Right lobe of liver (tissue), 4 donors: ENCODE data around the gene NOS3.

ENCODE experiments used
- CTCF ChIP-seq, 4 donors: fragments of 200-600 bp in 3 of 4; fragments of 450-650 bp in 1 of 4; IDR thresholded peaks; one replicate each; pipeline versions ENCODE4 v1.5.1 to v1.8.0; 2016 to 2022; ENCODE audit warnings: antibody characterized with exemption in 4 of 4, mild to moderate bottlenecking in 2 of 4
- POLR2A ChIP-seq: fragments of 450-650 bp; IDR thresholded peaks from one replicate; pipeline ENCODE4 v1.6.1; 2017; ENCODE audit warnings: antibody characterized with exemption, mild to moderate bottlenecking
- donor health status: DM: no; HTN: no; CAD: no.
- donor health status: DM: no; HTN: no; CAD: no.
- donor health status: DM: no; HTN: yes; CAD: no.

GRCh38 chr7:151061213-151062110 lies 70.6 kb downstream of the NOS3 start:
- no peak for TF ChIP-seq CTCF (IDR thresholded peaks at IDR 0.05)
- no peak for TF ChIP-seq POLR2A
